ENCODE data around the gene OBSCN. TPM values are rescaled to one million over a fixed set of nuclear protein-coding genes. Genes with fewer than 3 reads are reported as not detected.

OBSCN gene
- total and polyA plus RNA-seq, 12 donors, result 176 to 639 (median 407) TPM

GRCh38 chr1:228163007-228163753 is 44.7 kb upstream of the OBSCN start:
- no peak for TF ChIP-seq CTCF (IDR thresholded peaks at IDR 0.05)
- peak; percentile 59 to 74 for DNase-seq
- 36 to 46% methylated on average over 30 of the region's 30 CpGs for WGBS, 2 donors

GRCh38 chr1:228163776-228164519 is 43.9 kb upstream of the OBSCN start:
- H3K36me3 ChIP-seq, result peaks cover 0 to 9% (median 0%) of the 10 kb centered on the region in 9 donors
- H3K27ac ChIP-seq, result peak overlapping the region in 9 of 10 donors; percentile 72 to 100 (median 94)
- H3K27me3 ChIP-seq, result peaks cover 0 to 18% (median 1%) of the 10 kb centered on the region in 7 donors
- H3K4me3 ChIP-seq, result no peak overlapping the region
- 86 to 91% methylated on average over 10 of the region's 10 CpGs for WGBS, 2 donors
- intact Hi-C loops (cut with DNase I), result loop anchor here in 1 of 10 donors (2.0 kb wide), 1 partner anchor 23 kb away; the partner anchor contains the start of gene GUK1
- TF ChIP-seq CTCF (IDR thresholded peaks at IDR 0.05), result no peak
- H3K9me3 ChIP-seq, result no peaks in the 10 kb centered on the region
- ATAC-seq, result no peak
- H3K4me1 ChIP-seq, result peaks cover 18 to 61% (median 48%) of the 10 kb centered on the region in 9 donors
- DNase-seq, result no peak

More at GRCh38 chr1:228163007-228163753, 44.7 kb upstream of the OBSCN start:
- peak overlapping the region; percentile 72 to 100 (median 90) for H3K27ac ChIP-seq
- peaks cover 0 to 18% (median 4%) of the 10 kb centered on the region in 7 donors for H3K27me3 ChIP-seq
- no peaks in the 10 kb centered on the region for H3K9me3 ChIP-seq
- H3K4me1 ChIP-seq, result peaks cover 20 to 62% (median 48%) of the 10 kb centered on the region in 9 donors
- peaks cover 0 to 4% (median 0%) of the 10 kb centered on the region in 9 donors for H3K36me3 ChIP-seq
- H3K4me3 ChIP-seq, result peak overlapping the region in 3 of 10 donors; percentile 4 to 7 (median 5)
- intact Hi-C loops (cut with DNase I), result no loop called here
- ATAC-seq, result peak in 3 of 8 donors; percentile 0 to 17 (median 8)

GRCh38 chr1:228164561-228165371 is 43.1 kb upstream of the OBSCN start:
- peak in 1 of 8 donors; percentile 2 for ATAC-seq
- no peak for DNase-seq
- Histone ChIP-seq H3K4me3 (peak overlapping the region in 9 of 10 donors; percentile 27 to 83 (median 80)), H3K9me3 (no peaks in the 10 kb centered on the region), H3K36me3 (peaks cover 0 to 13% (median 0%) of the 10 kb centered on the region in 9 donors), H3K27me3 (peaks cover 0 to 18% (median 0%) of the 10 kb centered on the region in 7 donors), H3K4me1 (peaks cover 16 to 59% (median 48%) of the 10 kb centered on the region in 9 donors), H3K27ac (peak overlapping the region; percentile 94 to 100 (median 100))
- WGBS, 2 donors, result 44 to 54% methylated on average over 20 of the region's 20 CpGs
- intact Hi-C loops (cut with DNase I), result loop anchor here in 7 of 10 donors (1.0 to 5.0 kb wide), 5 partner anchors 23 to 43 kb away; partner anchors contain the start of genes OBSCN (in 5 of the 7) and GUK1 (in 4 of the 7)
- no peak for TF ChIP-seq CTCF (IDR thresholded peaks at IDR 0.05)
